Raji (cell line): ENCODE data around the gene MRPL24.

Source experiments
- POLR2A ChIP-seq: IDR thresholded peaks from 2 replicates; pipeline ENCODE4 v1.6.1; 2011; ENCODE audit warnings: low read depth, low read length, control low read depth; ENCODE audit not compliant: insufficient read depth

The MRPL24 gene

GRCh38 chr1:156748670-156749418, 8.0 kb upstream of the MRPL24 start:
- TF ChIP-seq POLR2A: no peak

GRCh38 chr1:156747742-156748669, 7.1 kb upstream of the MRPL24 start:
- TF ChIP-seq POLR2A: no peak

DNA sequence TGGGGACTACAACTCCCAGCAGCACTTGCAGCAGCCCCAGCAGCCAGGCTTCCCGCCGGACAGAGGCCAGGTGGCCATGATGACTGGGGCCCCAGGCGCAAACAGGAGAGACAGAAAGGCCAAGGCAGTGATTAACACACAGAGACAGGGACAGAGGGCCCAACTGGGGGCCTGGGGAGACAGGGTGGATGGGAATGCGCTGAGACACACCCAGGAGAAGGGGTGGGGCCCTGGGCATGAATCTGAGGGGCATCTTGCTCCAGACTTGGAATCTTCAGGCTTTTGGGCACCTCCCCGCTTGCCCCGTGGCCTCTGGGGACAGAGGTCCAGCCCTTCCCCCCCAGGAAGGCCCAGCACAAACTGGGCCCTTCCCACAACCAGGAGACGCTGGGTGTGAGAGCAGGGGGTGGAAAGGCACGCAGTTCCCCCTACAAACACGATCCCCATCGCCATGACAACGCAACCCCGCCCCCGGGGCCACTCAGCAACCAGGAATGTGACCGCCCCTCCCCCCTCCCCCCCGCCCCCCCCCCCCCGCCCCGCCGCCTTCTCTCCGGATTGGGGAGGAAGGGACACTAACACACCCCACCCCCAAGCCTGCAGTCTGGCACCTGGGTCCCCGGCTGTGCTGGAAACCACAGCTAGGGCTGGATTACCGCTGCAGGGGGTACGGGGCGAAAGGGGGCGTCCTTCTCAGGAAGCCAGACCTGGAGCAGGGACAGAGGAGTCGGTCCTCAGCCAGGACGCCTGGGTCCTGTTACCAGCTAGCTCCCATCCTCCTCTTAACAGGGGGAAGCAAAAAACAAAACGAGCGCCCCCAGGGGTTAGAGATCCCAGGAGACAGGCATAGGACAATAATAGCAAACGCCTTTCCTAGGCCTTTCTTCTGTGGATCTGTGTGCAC, 6.1 kb upstream of the MRPL24 start:
- no peak for TF ChIP-seq POLR2A

DNA sequence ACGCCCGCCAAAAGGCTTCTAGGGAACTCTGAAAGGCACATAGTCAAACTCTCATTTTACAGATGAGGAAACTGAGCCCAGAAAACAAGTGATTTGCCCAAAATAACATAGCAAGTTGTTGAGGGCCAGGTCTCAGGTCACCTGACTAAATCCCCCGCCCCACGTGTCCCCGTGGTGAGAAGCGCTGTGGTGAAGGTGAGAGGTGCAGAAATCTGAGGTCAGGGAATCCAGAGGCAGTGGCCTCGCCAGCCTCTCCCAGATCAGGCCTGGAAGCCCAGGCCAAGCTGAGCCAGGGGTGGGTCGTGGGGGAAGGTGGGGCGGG, 5.5 kb upstream of the MRPL24 start:
- no peak for TF ChIP-seq POLR2A

DNA sequence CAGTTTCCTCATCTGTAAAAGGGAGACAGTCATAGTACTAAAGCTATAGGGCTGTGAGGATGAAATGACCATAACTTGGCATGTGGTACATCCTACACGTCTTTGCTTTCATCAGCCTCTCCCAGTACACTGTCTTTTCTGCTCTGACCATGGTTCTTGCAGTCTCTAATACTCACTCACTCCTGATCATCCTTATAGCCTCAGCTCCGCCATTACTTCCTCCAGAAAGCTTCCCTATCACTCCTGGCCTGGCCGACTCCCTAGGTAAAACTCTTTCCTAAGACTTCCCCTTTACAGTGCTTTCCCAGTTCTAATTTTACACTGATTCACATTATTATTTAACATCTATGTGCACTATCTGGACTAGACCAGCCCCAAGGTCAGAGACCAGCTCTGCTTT, 5.0 kb upstream of the MRPL24 start:
- TF ChIP-seq POLR2A: no peak

- no peak for TF ChIP-seq POLR2A
Observed at GRCh38 chr1:156744786-156745419, 4.0 kb upstream of the MRPL24 start.

DNA sequence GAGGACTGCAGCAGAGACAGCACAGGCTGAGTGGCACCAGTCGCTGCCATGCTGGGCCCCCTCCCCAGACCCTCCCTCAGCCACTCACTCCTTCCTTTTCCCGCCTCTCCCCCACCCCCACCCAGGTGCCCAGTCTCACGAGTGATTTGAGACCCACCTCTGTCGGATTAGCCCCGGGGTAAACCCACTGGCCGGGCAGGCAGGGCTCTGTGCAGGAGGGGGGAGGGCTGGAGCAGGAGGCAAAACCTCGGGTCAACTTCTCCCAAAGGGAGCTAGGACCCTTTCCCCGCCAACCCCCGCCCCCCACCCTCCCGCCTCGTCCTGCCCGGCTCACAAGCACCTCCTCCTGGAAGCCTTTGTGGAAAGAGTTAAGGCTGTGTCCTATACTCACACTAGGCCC, 3.5 kb upstream of the MRPL24 start:
- no peak for TF ChIP-seq POLR2A

DNA sequence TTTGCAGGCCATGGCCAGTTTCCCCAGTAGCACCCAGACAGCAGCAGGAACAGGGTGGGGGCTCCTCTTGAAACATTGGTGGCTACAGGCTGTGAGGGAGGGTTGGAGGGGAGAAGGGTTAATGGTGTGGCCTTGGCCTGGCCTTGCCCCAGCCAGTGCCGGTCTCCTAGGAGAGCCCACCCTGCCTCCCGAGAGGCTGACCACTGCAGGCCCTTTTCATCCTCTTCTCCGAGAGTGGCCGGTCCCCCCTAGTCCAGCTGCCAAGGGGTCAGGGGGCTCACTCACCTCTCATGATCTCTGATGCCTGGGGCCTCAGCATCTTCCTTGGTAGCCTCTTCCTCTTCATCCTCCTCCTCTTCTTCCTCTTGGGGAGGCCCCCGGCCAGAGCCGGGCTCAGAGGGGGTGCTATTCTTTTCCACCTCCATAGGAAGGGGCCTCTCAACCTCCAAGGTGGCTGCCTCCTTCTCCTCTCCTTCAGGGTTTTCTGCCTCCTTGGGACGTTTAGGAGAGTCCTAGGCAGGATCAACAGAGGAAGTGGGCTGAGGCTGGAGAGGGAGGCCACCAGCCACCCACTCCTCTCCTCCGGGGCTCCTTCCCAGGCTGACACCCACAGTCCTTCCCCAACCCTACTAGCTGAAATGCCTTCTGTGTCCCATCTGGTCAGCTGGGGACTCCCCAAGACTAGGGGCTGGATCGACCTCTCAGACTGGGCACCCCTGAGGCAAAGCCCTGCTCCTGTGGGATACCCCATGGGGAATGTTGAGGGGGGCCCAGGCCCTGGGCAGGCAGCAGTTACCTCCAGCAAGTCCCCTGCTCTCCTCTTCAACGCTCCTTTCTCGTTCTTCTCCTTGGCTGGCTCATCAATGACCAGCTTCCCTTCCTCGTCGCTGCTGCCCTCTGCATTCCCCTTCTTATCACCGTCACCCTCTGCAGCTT, 2.7 kb upstream of the MRPL24 start:
- no peak for TF ChIP-seq POLR2A

- TF ChIP-seq POLR2A: no peak
Observed at GRCh38 chr1:156742801-156743200, 1.9 kb upstream of the MRPL24 start.

DNA sequence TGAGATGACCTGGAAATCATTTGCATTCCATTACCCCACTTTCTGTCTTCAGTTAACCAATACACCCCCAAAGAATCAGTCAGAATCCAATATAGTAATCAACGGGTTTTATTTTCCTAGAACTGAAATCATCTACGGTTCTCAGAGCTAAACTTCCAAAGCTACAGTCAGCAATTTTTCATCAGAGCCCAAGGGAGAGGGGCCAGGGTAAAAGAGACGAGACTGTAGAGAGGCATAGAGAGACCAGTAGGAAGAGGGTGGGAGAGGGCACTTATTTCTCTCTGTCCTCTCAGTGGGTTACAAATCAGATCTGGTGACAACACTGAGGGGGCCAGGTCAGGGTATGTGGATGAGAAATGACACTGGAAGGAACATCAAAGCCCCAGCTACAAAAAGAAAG, 1.1 kb upstream of the MRPL24 start:
- no peak for TF ChIP-seq POLR2A

- no peak for TF ChIP-seq POLR2A
Observed at GRCh38 chr1:156741481-156741983, 644 bp upstream of the MRPL24 start.

GRCh38 chr1:156740237-156740740, 599 bp downstream of the MRPL24 start:
- TF ChIP-seq POLR2A: no peak

DNA sequence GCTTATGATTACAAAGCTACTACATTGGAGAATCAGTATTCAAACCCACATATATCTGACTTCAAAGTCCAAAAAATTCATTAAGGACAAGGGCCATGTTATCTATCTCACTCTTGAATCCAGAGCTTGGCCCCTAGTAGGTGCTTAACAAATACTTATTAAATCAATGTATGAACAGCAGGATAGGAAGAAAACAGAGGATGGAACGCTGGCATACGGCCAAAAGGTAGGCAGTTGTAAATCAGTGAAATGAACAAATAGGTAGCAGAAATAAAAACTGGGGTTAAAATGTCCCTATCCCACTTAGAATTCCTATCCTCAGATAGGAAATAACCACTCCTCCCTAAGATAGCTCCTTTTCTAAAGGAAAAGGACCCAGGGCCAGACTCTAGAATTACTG, 2.0 kb downstream of the MRPL24 start:
- no peak for TF ChIP-seq POLR2A
